Measurements from ENCODE around the gene SLC24A1.

The SLC24A1 gene

GRCh38 chr15:65638681-65639089 is 16.9 kb downstream of the SLC24A1 start:
- Histone ChIP-seq H3K4me1 (ENCODE audit: control insufficient read depth, insufficient read depth, low read depth, low read length) (peaks cover 8% of the 10 kb centered on the region), H3K27me3 (ENCODE audit: control insufficient read depth in 1 of 2, insufficient read depth in 1 of 2, low read length in 2 of 2) (no peaks in the 10 kb centered on the region), H3K9me3 (ENCODE audit: control insufficient read depth, low read length) (no peaks in the 10 kb centered on the region), H4K8ac (ENCODE audit: low read length) (no peak overlapping the region), H3K36me3 (ENCODE audit: control insufficient read depth in 1 of 2, insufficient read depth in 2 of 2, low read depth in 1 of 2, low read length in 2 of 2) (peaks cover 0 to 3% of the 10 kb centered on the region in 2 experiments), H3K4ac (ENCODE audit: low read depth in 1 of 2, low read length in 2 of 2) (no peak overlapping the region), H3K4me3 (ENCODE audit: insufficient read depth in 1 of 2, low read depth in 1 of 2, low read length in 2 of 2) (no peak overlapping the region), H4K91ac (ENCODE audit: low read length) (no peak overlapping the region), H3K18ac (ENCODE audit: low read depth in 1 of 2, low read length in 2 of 2) (no peak overlapping the region), H2BK12ac (ENCODE audit: low read length in 2 of 2) (no peak overlapping the region), H2AK5ac (ENCODE audit: low read length, severe bottlenecking) (no peak overlapping the region), H3K14ac (ENCODE audit: low read length in 2 of 2) (no peak overlapping the region), H2BK15ac (ENCODE audit: low read depth, poor library complexity, severe bottlenecking) (no peak overlapping the region), H3K4me2 (ENCODE audit: low read length, poor library complexity, severe bottlenecking) (no peak overlapping the region), H3K27ac (ENCODE audit: low read length, poor library complexity, severe bottlenecking) (no peak overlapping the region), H2AFZ (ENCODE audit: low read depth, low read length) (no peak overlapping the region), H2BK5ac (ENCODE audit: low read depth, low read length, poor library complexity, severe bottlenecking) (no peak overlapping the region), H3K79me1 (replicated peaks; ENCODE audit: low read length, poor library complexity, severe bottlenecking) (no peaks in the 10 kb centered on the region), H3K9ac (ENCODE audit: low read length) (peak overlapping the region; percentile 22), H2BK120ac (ENCODE audit: low read depth, low read length) (no peak overlapping the region), H3K23ac (ENCODE audit: low read length in 2 of 2) (no peak overlapping the region)
- peak; percentile 85 for DNase-seq
- 42% methylated on average over 2 of the region's 3 CpGs for WGBS

- Histone ChIP-seq H3K4me3 (ENCODE audit: insufficient read depth in 1 of 2, low read depth in 1 of 2, low read length in 2 of 2) (no peak overlapping the region), H3K9me3 (ENCODE audit: control insufficient read depth, low read length) (no peaks in the 10 kb centered on the region), H3K36me3 (ENCODE audit: control insufficient read depth in 1 of 2, insufficient read depth in 2 of 2, low read depth in 1 of 2, low read length in 2 of 2) (peaks cover 0 to 3% of the 10 kb centered on the region in 2 experiments), H4K8ac (ENCODE audit: low read length) (no peak overlapping the region), H3K18ac (ENCODE audit: low read depth in 1 of 2, low read length in 2 of 2) (no peak overlapping the region), H3K4me2 (ENCODE audit: low read length, poor library complexity, severe bottlenecking) (no peak overlapping the region), H2BK15ac (ENCODE audit: low read depth, poor library complexity, severe bottlenecking) (no peak overlapping the region), H4K91ac (ENCODE audit: low read length) (no peak overlapping the region), H3K4ac (ENCODE audit: low read depth in 1 of 2, low read length in 2 of 2) (no peak overlapping the region), H2BK5ac (ENCODE audit: low read depth, low read length, poor library complexity, severe bottlenecking) (no peak overlapping the region), H3K9ac (ENCODE audit: low read length) (no peak overlapping the region), H3K27ac (ENCODE audit: low read length, poor library complexity, severe bottlenecking) (no peak overlapping the region), H3K79me1 (replicated peaks; ENCODE audit: low read length, poor library complexity, severe bottlenecking) (no peaks in the 10 kb centered on the region), H2BK12ac (ENCODE audit: low read length in 2 of 2) (no peak overlapping the region), H2AK5ac (ENCODE audit: low read length, severe bottlenecking) (no peak overlapping the region), H2AFZ (ENCODE audit: low read depth, low read length) (no peak overlapping the region), H3K23ac (ENCODE audit: low read length in 2 of 2) (no peak overlapping the region), H2BK120ac (ENCODE audit: low read depth, low read length) (no peak overlapping the region), H3K14ac (ENCODE audit: low read length in 2 of 2) (no peak overlapping the region), H3K27me3 (ENCODE audit: control insufficient read depth in 1 of 2, insufficient read depth in 1 of 2, low read length in 2 of 2) (no peaks in the 10 kb centered on the region), H3K4me1 (ENCODE audit: control insufficient read depth, insufficient read depth, low read depth, low read length) (peaks cover 8% of the 10 kb centered on the region)
- no peak for DNase-seq
- 86% methylated on average over 5 of the region's 6 CpGs for WGBS
These were observed 17.8 kb downstream of the SLC24A1 start for GRCh38 chr15:65639509-65639908.

- Histone ChIP-seq H3K79me1 (replicated peaks; ENCODE audit: low read length, poor library complexity, severe bottlenecking) (no peaks in the 10 kb centered on the region), H3K18ac (ENCODE audit: low read depth in 1 of 2, low read length in 2 of 2) (no peak overlapping the region), H3K27ac (ENCODE audit: low read length, poor library complexity, severe bottlenecking) (no peak overlapping the region), H3K9ac (ENCODE audit: low read length) (no peak overlapping the region), H3K4ac (ENCODE audit: low read depth in 1 of 2, low read length in 2 of 2) (no peak overlapping the region), H2BK15ac (ENCODE audit: low read depth, poor library complexity, severe bottlenecking) (no peak overlapping the region), H3K14ac (ENCODE audit: low read length in 2 of 2) (no peak overlapping the region), H2BK120ac (ENCODE audit: low read depth, low read length) (no peak overlapping the region), H2AK5ac (ENCODE audit: low read length, severe bottlenecking) (no peak overlapping the region), H4K91ac (ENCODE audit: low read length) (no peak overlapping the region), H3K23ac (ENCODE audit: low read length in 2 of 2) (no peak overlapping the region), H2BK5ac (ENCODE audit: low read depth, low read length, poor library complexity, severe bottlenecking) (no peak overlapping the region), H3K4me2 (ENCODE audit: low read length, poor library complexity, severe bottlenecking) (no peak overlapping the region), H2AFZ (ENCODE audit: low read depth, low read length) (no peak overlapping the region), H4K8ac (ENCODE audit: low read length) (no peak overlapping the region), H3K36me3 (ENCODE audit: control insufficient read depth in 1 of 2, insufficient read depth in 2 of 2, low read depth in 1 of 2, low read length in 2 of 2) (peaks cover 0 to 3% of the 10 kb centered on the region in 2 experiments), H2BK12ac (ENCODE audit: low read length in 2 of 2) (no peak overlapping the region), H3K4me3 (ENCODE audit: insufficient read depth in 1 of 2, low read depth in 1 of 2, low read length in 2 of 2) (no peak overlapping the region), H3K27me3 (ENCODE audit: control insufficient read depth in 1 of 2, insufficient read depth in 1 of 2, low read length in 2 of 2) (no peaks in the 10 kb centered on the region), H3K4me1 (ENCODE audit: control insufficient read depth, insufficient read depth, low read depth, low read length) (peaks cover 11% of the 10 kb centered on the region), H3K9me3 (ENCODE audit: control insufficient read depth, low read length) (no peaks in the 10 kb centered on the region)
- 83% methylated on average over 6 of the region's 6 CpGs for WGBS
- DNase-seq, result no peak
These were observed 20.2 kb downstream of the SLC24A1 start for GRCh38 chr15:65641768-65642475.

GRCh38 chr15:65642594-65642993 is 20.9 kb downstream of the SLC24A1 start:
- no peak overlapping the region for H3K4ac ChIP-seq (ENCODE audit: low read depth in 1 of 2, low read length in 2 of 2)
- H3K9ac ChIP-seq (ENCODE audit: low read length), result no peak overlapping the region
- H2AFZ ChIP-seq (ENCODE audit: low read depth, low read length), result no peak overlapping the region
- H3K4me1 ChIP-seq (ENCODE audit: control insufficient read depth, insufficient read depth, low read depth, low read length), result peaks cover 11% of the 10 kb centered on the region
- no peak overlapping the region for H2BK5ac ChIP-seq (ENCODE audit: low read depth, low read length, poor library complexity, severe bottlenecking)
- H2AK5ac ChIP-seq (ENCODE audit: low read length, severe bottlenecking), result no peak overlapping the region
- H2BK12ac ChIP-seq (ENCODE audit: low read length in 2 of 2), result no peak overlapping the region
- H3K14ac ChIP-seq (ENCODE audit: low read length in 2 of 2), result no peak overlapping the region
- no peak overlapping the region for H4K8ac ChIP-seq (ENCODE audit: low read length)
- H3K27me3 ChIP-seq (ENCODE audit: control insufficient read depth in 1 of 2, insufficient read depth in 1 of 2, low read length in 2 of 2), result no peaks in the 10 kb centered on the region
- no peak overlapping the region for H3K18ac ChIP-seq (ENCODE audit: low read depth in 1 of 2, low read length in 2 of 2)
- H3K4me3 ChIP-seq (ENCODE audit: insufficient read depth in 1 of 2, low read depth in 1 of 2, low read length in 2 of 2), result no peak overlapping the region
- no peak overlapping the region for H3K27ac ChIP-seq (ENCODE audit: low read length, poor library complexity, severe bottlenecking)
- no peak overlapping the region for H4K91ac ChIP-seq (ENCODE audit: low read length)
- WGBS, result 91% methylated on average over 6 of the region's 6 CpGs
- peaks cover 0 to 3% of the 10 kb centered on the region in 2 experiments for H3K36me3 ChIP-seq (ENCODE audit: control insufficient read depth in 1 of 2, insufficient read depth in 2 of 2, low read depth in 1 of 2, low read length in 2 of 2)
- no peaks in the 10 kb centered on the region for H3K9me3 ChIP-seq (ENCODE audit: control insufficient read depth, low read length)
- DNase-seq, result no peak
- no peak overlapping the region for H2BK15ac ChIP-seq (ENCODE audit: low read depth, poor library complexity, severe bottlenecking)
- H3K4me2 ChIP-seq (ENCODE audit: low read length, poor library complexity, severe bottlenecking), result no peak overlapping the region
- H2BK120ac ChIP-seq (ENCODE audit: low read depth, low read length), result no peak overlapping the region
- H3K23ac ChIP-seq (ENCODE audit: low read length in 2 of 2), result no peak overlapping the region
- no peaks in the 10 kb centered on the region for H3K79me1 ChIP-seq (replicated peaks; ENCODE audit: low read length, poor library complexity, severe bottlenecking)
